ENCODE measurements around the gene PDHX.
"Not testable (repeated sequence)": the region's sequence is repeated elsewhere in the genome, so short reads cannot be mapped to it uniquely, and the experiment has no call there.

PDHX gene

GRCh38 chr11:34916015-34916842, at the start of gene PDHX, which contains the start of gene APIP:
Gene PDHX, plus strand, starts transcription at chr11:34916618. Its CDS starts 38 bp downstream, at chr11:34916656.
Gene APIP, minus strand, starts transcription at chr11:34916379. Its CDS starts 95 bp downstream, at chr11:34916284.
- DNase-seq, result peak; percentile 95

- no peak for DNase-seq
Measured at GRCh38 chr11:34869425-34869824, 47.0 kb upstream of the PDHX start.

- no peak for DNase-seq
Measured at GRCh38 chr11:34870548-34871196, 45.7 kb upstream of the PDHX start.

- no peak for DNase-seq
Measured at GRCh38 chr11:34874202-34874601, 42.2 kb upstream of the PDHX start.

GRCh38 chr11:34877375-34877975, 38.9 kb upstream of the PDHX start:
- DNase-seq, result no peak

- DNase-seq, result no peak
Measured at GRCh38 chr11:34881900-34882299, 34.5 kb upstream of the PDHX start.

GRCh38 chr11:34886609-34887008, 29.8 kb upstream of the PDHX start:
- DNase-seq, result no peak

- no peak for DNase-seq
Measured at GRCh38 chr11:34887260-34887659, 29.2 kb upstream of the PDHX start.

- DNase-seq, result no peak
Measured at GRCh38 chr11:34890089-34890488, 26.3 kb upstream of the PDHX start.

- DNase-seq, result no peak
Measured at GRCh38 chr11:34890812-34891211, 25.6 kb upstream of the PDHX start.

GRCh38 chr11:34891611-34892010, 24.8 kb upstream of the PDHX start:
- no peak for DNase-seq

- DNase-seq, result no peak
Measured at GRCh38 chr11:34893416-34893815, 23.0 kb upstream of the PDHX start.

GRCh38 chr11:34896191-34896590, 20.2 kb upstream of the PDHX start:
- not testable (repeated sequence) for DNase-seq

- DNase-seq, result no peak
Measured at GRCh38 chr11:34897171-34897870, 19.1 kb upstream of the PDHX start.

GRCh38 chr11:34898474-34898873, 17.9 kb upstream of the PDHX start:
- DNase-seq, result no peak

- DNase-seq, result no peak
Measured at GRCh38 chr11:34899633-34900016, 16.8 kb upstream of the PDHX start.

- DNase-seq, result no peak
Measured at GRCh38 chr11:34904421-34904955, 11.9 kb upstream of the PDHX start.

- no peak for DNase-seq
Measured at GRCh38 chr11:34905666-34906065, 10.8 kb upstream of the PDHX start.

GRCh38 chr11:34907934-34908593, 8.4 kb upstream of the PDHX start:
- no peak for DNase-seq

GRCh38 chr11:34909415-34909814, 7.0 kb upstream of the PDHX start:
- DNase-seq, result no peak

- no peak for DNase-seq
Measured at GRCh38 chr11:34909955-34910354, 6.5 kb upstream of the PDHX start.

- no peak for DNase-seq
Measured at GRCh38 chr11:34910817-34911216, 5.6 kb upstream of the PDHX start.
